HEK293T (cell line): Measurements from ENCODE around the gene TMEM132D.

Experiments
- CTBP1 ChIP-seq: fragments of 450-650 bp; IDR thresholded peaks from 2 replicates; pipeline ENCODE4 v1.6.1; 2016; ENCODE audit warnings: borderline replicate concordance
- L3MBTL2 ChIP-seq: fragments of 450-650 bp; conservative IDR thresholded peaks from 2 replicates; pipeline ENCODE4 v1.6.1; 2016; ENCODE audit warnings: mild to moderate bottlenecking
- TARDBP ChIP-seq: fragments of 450-650 bp; IDR thresholded peaks from 2 replicates; pipeline ENCODE4 v1.6.1; 2016
- ZNF384 ChIP-seq: fragments of 450-650 bp; IDR thresholded peaks from 2 replicates; pipeline ENCODE4 v1.6.1; 2016

- TF ChIP-seq ZNF384, result no peak
- no peak for TF ChIP-seq CTBP1
- no peak for TF ChIP-seq L3MBTL2
- TF ChIP-seq TARDBP, result no peak
Observed at GRCh38 chr12:129404556-129404955, 499.3 kb downstream of the TMEM132D start.
